ENCODE results near the gene EPGN.
A peak's percentile ranks its signal among the peaks of the same experiment; 100 is the strongest.

The EPGN gene

GRCh38 chr4:74308215-74308614, at the start of gene EPGN:
Gene EPGN (plus strand): TSS chr4:74308470. CDS start chr4:74308534, 64 bp downstream.
- H3K4me3 ChIP-seq: peak within 1 kb of the TSS in 1 of 7 experiments; percentile 1
- no peak within 1 kb of the TSS for H3K27ac ChIP-seq

DNA sequence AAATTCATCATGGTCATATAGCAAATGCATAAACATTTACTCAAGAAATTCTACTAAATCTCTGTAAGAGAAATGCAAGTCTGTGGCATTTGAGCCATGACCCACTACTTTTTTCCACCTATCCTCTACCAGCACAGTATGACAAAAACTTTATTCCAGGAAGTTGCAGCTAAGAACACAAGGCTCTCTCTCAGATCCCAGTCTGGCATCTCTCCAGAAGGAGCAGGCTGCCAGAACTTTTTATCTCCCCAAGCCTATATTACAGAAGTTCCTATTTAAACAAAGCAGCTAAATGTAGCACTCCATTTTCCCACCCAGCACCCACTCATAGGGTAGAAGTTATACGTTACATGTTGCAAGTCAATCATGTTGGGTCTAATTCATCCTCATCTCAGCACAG, 49.3 kb upstream of the EPGN start:
- Histone ChIP-seq H3K4me3 (no peak overlapping the region), H3K27ac (no peak overlapping the region)

DNA sequence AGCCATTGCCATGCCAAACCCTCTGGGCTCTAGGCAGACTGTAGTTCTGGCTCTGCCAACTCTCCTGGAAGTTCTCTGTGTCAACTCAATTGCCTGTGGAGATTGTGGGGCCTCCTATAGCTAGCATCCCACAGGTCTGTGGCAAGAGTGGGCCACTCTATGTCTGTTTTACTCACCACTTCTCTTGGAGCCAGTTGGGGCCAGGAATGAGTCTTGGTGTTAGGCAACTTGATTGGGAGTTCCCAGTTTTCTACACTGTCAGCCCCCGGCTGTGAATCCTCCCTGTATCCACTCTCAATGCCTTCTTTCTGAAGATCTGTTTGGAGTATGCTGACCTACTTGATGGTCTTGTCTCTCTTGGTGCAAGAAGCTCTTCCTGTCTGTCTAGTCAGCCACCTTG, 48.2 kb upstream of the EPGN start:
- Histone ChIP-seq H3K4me3 (no peak overlapping the region), H3K27ac (no peak overlapping the region)

DNA sequence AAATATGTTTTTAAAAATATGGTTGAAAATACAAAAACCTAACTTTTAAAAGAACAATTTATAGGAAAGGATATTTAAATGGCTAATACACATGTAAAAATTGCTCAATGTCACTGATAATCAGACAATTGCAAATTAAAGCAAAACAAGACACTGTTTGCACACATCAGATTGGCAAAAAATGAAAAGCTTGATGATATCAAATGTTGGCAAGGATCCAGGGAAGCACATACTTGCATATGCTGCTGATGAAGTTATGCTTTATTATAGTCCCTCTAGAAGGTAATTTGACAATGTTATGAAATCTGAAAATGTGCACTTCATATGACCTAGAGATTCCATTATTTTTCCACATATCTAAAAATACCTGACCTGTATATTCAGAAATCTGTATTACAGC, 45.7 kb upstream of the EPGN start:
- no peak overlapping the region for H3K4me3 ChIP-seq
- H3K27ac ChIP-seq: no peak overlapping the region

DNA sequence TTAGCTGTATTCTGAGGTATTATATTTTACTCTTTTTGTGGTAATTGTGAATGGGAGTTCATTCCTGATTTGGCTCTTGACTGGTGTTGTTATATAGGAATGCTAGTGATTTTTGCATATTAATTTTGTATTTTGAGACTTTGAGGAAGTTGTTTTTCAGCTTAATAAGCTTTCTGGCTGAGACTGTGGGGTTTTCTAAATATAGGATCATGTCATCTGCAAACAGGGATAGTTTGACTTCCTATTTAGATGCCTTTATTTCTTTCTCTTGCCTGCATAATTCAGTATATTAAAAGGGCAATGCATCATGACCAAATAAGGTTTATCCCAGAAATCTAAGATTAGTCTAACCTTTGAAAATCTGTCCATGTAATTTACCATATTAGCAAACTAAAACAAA, 44.7 kb upstream of the EPGN start:
- H3K4me3 ChIP-seq: no peak overlapping the region

DNA sequence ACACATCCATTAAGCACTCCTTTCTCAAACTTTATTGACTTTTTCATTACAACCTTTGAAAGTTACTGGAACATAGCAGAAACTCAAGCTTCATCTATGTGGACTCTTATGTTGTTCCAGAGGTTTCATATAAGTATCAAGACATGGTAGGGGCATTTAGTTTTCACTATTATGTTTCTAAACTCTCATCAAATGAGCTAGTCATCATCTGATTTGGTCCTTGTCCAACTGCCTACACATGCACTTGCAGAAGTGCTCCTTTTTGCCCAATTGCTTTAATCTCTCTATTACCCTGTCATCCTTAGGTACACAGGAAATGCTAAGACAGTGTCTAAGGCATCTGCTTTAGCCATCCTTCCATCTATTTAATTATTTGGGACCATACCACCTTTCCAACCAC, 42.2 kb upstream of the EPGN start:
- Histone ChIP-seq H3K4me3 (no peak overlapping the region), H3K27ac (no peak overlapping the region)

More for the DNA sequence above, 44.7 kb upstream of the EPGN start:
- no peak overlapping the region for H3K27ac ChIP-seq

- no peak overlapping the region for H3K4me3 ChIP-seq
- no peak overlapping the region for H3K27ac ChIP-seq
These were observed 40.2 kb upstream of the EPGN start for GRCh38 chr4:74267998-74268606.

DNA sequence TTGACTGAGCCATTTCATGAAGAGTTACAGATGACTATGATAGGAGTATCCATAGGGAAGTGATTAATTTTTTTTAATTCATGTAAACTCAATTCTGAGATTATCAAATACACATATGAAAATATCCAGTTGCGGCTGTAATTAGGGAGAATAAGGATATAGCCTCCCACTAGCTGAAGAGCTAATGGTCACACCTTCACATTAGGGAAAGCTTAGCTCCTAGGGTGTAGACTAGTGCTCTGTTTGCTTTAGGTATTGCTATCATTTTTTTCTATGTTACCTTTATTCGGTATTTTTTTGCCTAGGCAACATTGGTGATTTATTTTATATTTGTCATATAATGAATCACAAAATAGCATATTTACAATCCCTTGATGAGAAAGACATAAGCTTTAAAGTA, 39.6 kb upstream of the EPGN start:
- H3K4me3 ChIP-seq: no peak overlapping the region
- no peak overlapping the region for H3K27ac ChIP-seq

DNA sequence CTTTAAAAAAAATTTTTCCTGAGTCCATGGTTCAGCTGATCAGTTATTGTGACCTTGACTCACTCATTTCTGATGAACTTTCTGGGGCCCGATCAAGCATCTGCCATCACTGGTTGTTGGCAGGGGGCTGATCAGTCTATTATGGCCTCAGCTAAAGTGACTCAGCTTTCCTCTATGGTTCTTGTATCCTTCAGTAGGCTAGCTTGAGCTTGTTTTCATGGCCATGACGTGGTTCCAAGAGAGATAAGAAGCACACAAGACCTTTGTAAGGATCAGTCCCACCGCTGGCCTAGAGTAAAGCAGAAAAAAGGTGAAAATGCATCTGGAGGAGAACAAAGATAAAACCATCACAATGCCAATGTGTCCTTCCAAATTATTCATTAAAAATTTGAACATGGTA, 29.8 kb upstream of the EPGN start:
- H3K27ac ChIP-seq: no peak overlapping the region
- no peak overlapping the region for H3K4me3 ChIP-seq

GRCh38 chr4:74279716-74280115, 28.6 kb upstream of the EPGN start:
- Histone ChIP-seq H3K4me3 (no peak overlapping the region), H3K27ac (no peak overlapping the region)

DNA sequence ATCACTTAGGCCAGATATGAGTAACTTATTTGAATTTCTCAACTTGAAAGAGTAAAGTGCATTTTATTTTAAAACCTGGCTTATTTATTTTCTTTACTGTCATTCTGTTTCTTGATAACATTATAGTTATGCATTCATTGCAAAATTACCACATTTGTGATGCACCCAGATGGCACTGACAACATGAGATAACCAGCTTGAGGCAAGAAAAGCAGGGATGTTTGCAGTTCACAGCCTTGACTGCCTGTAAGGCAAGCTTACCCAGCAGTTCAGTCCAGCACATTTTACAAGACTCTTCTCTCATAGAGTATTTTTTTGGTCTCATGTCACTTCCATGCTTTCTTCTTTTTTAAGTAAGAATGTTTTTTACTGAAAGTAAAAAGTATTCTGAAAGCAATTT, 25.3 kb upstream of the EPGN start:
- H3K4me3 ChIP-seq: no peak overlapping the region
- peak overlapping the region in 1 of 21 experiments; percentile 19 for H3K27ac ChIP-seq

GRCh38 chr4:74283614-74284013, 24.7 kb upstream of the EPGN start:
- peak overlapping the region in 1 of 21 experiments; percentile 19 for H3K27ac ChIP-seq

GRCh38 chr4:74284053-74284452, 24.2 kb upstream of the EPGN start:
- Histone ChIP-seq H3K27ac (no peak overlapping the region), H3K4me3 (no peak overlapping the region)

More at GRCh38 chr4:74283614-74284013, 24.7 kb upstream of the EPGN start:
- no peak overlapping the region for H3K4me3 ChIP-seq

GRCh38 chr4:74287164-74287563, 21.1 kb upstream of the EPGN start:
- H3K4me3 ChIP-seq: no peak overlapping the region
- H3K27ac ChIP-seq: no peak overlapping the region

DNA sequence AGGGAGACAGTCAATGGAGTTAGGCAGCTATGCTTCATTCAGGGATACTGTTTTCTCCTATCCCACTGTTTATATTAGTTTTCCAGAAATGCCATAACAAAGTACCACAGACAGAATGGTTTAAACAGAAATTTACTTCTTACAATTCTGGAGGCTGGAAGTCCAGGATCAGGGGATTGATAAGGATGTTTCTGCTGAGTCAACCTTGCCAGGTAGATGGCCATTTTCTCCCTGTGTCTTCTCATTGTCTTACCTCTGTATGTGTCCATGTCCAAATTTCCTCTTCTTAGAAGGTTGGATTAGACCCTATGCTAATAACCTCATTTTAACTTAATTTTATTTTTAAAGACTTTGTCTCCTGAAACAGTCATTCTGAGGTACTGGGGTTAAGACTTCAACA, 20.5 kb upstream of the EPGN start:
- no peak overlapping the region for H3K4me3 ChIP-seq
- no peak overlapping the region for H3K27ac ChIP-seq

GRCh38 chr4:74291471-74291870, 16.8 kb upstream of the EPGN start:
- H3K4me3 ChIP-seq: no peak overlapping the region
- no peak overlapping the region for H3K27ac ChIP-seq

DNA sequence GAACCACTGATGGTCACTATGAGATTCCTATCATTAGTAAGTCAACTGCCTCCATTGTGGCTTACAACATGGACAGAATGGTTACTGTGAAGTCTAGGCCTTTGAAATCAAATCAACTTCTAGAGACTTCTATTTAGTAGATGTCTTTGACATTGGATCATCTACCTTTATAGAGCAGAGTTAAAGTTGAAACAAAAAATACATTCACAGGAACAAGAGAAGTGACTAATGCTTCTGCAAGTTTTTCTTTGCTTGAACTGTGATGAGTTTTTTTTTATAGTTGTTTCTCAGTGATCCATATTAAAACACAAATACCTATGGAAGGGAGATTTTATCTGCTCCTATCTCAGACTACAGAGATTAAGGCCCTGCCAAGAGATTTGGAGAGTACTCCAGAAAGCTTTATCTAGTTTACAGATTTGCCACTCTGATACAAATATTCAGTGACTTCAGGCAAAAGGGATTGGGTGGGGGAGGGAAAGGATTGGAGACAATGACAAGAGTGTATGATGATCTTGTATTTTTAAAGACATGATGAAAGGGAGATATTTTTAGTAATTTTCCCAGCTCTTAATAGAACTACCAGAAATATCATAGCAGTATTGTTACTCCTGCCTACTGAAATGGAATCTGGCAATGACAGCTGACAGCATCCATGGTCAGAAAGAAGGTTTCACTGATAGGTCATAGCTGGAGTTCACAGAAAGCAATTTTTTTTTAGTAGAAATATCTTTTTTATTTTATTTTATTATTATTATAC, 16.0 kb upstream of the EPGN start:
- Histone ChIP-seq H3K4me3 (no peak overlapping the region), H3K27ac (no peak overlapping the region)

DNA sequence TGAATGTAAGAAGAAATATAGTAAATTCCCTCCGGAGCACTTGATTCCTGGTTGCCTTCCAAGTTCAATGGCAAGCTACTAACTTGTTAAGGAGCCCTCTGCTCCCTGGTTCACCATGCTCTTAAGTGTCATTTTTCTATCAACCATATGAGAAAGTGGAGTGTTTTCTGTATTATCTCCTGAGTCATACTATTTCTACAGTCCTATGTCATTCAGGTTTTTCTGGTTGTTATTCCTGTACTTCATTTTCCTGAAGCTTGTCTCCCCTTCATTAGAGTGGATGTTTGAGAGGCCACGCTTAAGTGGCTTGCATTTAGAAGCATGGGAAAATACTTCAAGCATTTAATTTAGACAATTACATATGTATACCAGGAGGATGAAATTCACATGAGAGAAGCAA, 14.7 kb upstream of the EPGN start:
- H3K27ac ChIP-seq: no peak overlapping the region
- H3K4me3 ChIP-seq: no peak overlapping the region

GRCh38 chr4:74294681-74295080, 13.6 kb upstream of the EPGN start:
- H3K27ac ChIP-seq: no peak overlapping the region
- no peak overlapping the region for H3K4me3 ChIP-seq

- no peak overlapping the region for H3K27ac ChIP-seq
- no peak overlapping the region for H3K4me3 ChIP-seq
These were observed 10.7 kb upstream of the EPGN start for GRCh38 chr4:74297539-74297938.

GRCh38 chr4:74304095-74304625, 4.1 kb upstream of the EPGN start:
- Histone ChIP-seq H3K4me3 (no peak overlapping the region), H3K27ac (no peak overlapping the region)

All from skin epidermis (tissue), 12 donors.